Activated naive CD4-positive, alpha-beta T cell treated with anti-CD3 and anti-CD28 coated beads for 36 hours (primary cell): Measurements from ENCODE around the gene RNASEL. TPM values are rescaled to one million over a fixed set of nuclear protein-coding genes. Genes with fewer than 3 reads are reported as not detected.

Experiments used
- CTCF ChIA-PET: fragments of 350-600 bp; sonication (Branson Sonifier 250); formaldehyde crosslinking; loops from one replicate; lab custom pipeline; 2021; ENCODE audit warnings: antibody characterized with exemption; lab: Charles Lee
- DNase-seq: peaks from one replicate; pipeline ENCODE4 v3.0.0-alpha.2; 2020
- H3K27ac Mint-ChIP-seq: one replicate; pipeline ENCODE4 v1.8.0; 2021; ENCODE audit warnings: mild to moderate bottlenecking, mixed read lengths
- H3K27me3 Mint-ChIP-seq: one replicate; pipeline ENCODE4 v1.8.0; 2021; ENCODE audit warnings: low read depth, mixed read lengths
- H3K36me3 Mint-ChIP-seq: one replicate; pipeline ENCODE4 v1.8.0; 2021; ENCODE audit warnings: low read depth, mixed read lengths
- H3K4me1 Mint-ChIP-seq: one replicate; pipeline ENCODE4 v1.8.0; 2021; ENCODE audit warnings: low read depth, mixed read lengths
- H3K4me3 Mint-ChIP-seq: one replicate; pipeline ENCODE4 v1.8.0; 2021; ENCODE audit warnings: mild to moderate bottlenecking, moderate library complexity, mixed read lengths
- H3K9me3 Mint-ChIP-seq: one replicate; pipeline ENCODE4 v1.8.0; 2021; ENCODE audit warnings: mixed read lengths
- intact Hi-C: fragments of 100-400 bp; cut with micrococcal nuclease; formaldehyde crosslinking; loops from one replicate; pipeline ENCODE4 v1.15.1; 2023
- total RNA-seq, 2 experiments: library from RNA; stranded (reverse); gene quantifications; one replicate each; pipeline ENCODE4 v1.2.3, GENCODE V29; 2021

RNASEL gene
- total RNA-seq, 2 experiments from 2014 or later: 2.5 TPM

DNA sequence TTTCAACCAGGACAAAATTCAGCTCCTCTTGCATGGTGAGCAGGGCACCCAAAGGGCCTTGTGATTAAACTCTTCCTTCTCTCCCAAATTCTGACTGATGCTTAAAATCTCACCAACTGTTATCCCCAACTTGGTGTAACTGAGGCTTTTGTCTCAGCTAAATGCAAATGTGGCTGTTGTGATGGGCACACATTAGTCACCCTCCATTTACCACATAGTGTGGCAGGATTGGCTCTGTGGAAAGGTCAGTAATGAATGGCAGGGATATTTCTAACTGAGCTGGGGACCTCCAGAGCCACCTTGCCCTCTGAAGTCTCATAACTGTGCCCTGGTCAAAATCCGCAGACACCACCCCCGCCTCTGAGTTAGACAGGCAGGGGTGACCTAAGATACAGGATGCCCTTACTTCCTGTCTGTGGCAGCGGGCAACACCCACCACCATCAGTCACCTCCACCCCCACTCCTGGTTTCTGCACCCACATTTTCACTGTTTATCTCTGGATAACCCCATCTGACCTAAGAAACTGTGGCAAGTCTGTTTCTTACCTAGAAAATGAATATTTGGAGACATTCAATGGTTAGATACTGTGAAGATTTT is 40.5 kb upstream of the RNASEL start:
- no peaks in the 10 kb centered on the region for H3K36me3 Mint-ChIP-seq
- H3K27me3 Mint-ChIP-seq: no peaks in the 10 kb centered on the region
- H3K9me3 Mint-ChIP-seq: no peaks in the 10 kb centered on the region
- peaks cover 57% of the 10 kb centered on the region for H3K4me1 Mint-ChIP-seq
- H3K27ac Mint-ChIP-seq: peak overlapping the region; percentile 51
- CTCF ChIA-PET: interaction anchor here (0.9 to 4.5 kb wide), 7 partner anchors 8 to 155 kb away, joined by 3 to 22 read pairs (median 4); no protein-coding TSS in a partner anchor
- intact Hi-C loops: loop anchor here (1.0 kb wide), 1 partner anchor 13 kb away; no protein-coding TSS in a partner anchor
- DNase-seq: peak; percentile 68
- H3K4me3 Mint-ChIP-seq: no peak overlapping the region

DNA sequence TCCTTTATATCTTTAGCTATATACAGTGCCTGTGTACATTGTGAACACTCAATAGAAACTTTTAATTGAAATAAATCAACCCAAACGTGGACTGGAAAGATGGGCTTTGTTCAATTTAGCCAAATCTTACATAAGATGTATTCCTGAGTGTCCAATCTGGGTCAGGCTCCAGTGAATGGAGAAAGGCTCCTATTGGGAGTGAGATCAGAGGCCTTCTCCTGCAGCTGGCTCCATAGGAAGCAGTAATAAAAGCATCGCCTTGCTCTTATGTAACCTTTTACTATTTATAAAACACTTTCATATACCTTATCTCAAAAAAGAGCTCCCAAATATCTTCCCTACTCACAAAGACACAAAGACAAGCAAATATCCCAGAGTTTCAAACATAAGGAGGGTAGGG is 40.0 kb upstream of the RNASEL start:
- Mint-ChIP-seq H3K9me3 (no peaks in the 10 kb centered on the region), H3K36me3 (no peaks in the 10 kb centered on the region), H3K4me1 (peaks cover 62% of the 10 kb centered on the region), H3K27me3 (no peaks in the 10 kb centered on the region), H3K27ac (no peak overlapping the region), H3K4me3 (no peak overlapping the region)
- intact Hi-C loops: loop anchor here (1.0 kb wide), 1 partner anchor 13 kb away; no protein-coding TSS in a partner anchor
- CTCF ChIA-PET: interaction anchor here (0.5 to 4.5 kb wide), 7 partner anchors 8 to 159 kb away, joined by 3 to 22 read pairs (median 4); no protein-coding TSS in a partner anchor
- no peak for DNase-seq

DNA sequence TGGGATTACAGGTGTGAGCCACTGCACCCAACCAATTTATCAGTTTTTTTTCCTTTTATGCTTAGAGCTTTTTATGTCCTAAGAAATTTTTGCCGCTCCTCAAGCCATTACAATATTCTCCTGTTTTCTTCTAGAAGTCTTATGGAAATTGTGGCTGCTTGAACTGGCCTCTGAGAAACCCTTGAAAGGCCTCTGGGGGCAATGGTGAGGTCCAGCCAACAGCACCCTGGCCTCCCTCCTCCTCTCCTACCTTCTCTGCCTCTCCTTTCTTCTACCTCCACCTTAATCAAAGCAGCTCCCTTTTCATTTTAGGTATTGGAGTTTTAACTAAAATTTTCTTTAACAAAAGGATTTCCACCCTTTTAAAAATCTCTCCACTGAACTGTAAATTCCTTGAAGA is 39.6 kb upstream of the RNASEL start:
- CTCF ChIA-PET: interaction anchor here (0.5 to 4.5 kb wide), 5 partner anchors 7 to 160 kb away, joined by 3 to 22 read pairs (median 3); no protein-coding TSS in a partner anchor
- no peak for DNase-seq
- Mint-ChIP-seq H3K9me3 (no peaks in the 10 kb centered on the region), H3K27ac (no peak overlapping the region), H3K27me3 (no peaks in the 10 kb centered on the region), H3K4me1 (peaks cover 66% of the 10 kb centered on the region), H3K36me3 (no peaks in the 10 kb centered on the region), H3K4me3 (no peak overlapping the region)
- intact Hi-C loops: loop anchor here (1.0 kb wide), 1 partner anchor 12 kb away; no protein-coding TSS in a partner anchor

- H3K27ac Mint-ChIP-seq: no peak overlapping the region
- H3K4me1 Mint-ChIP-seq: peaks cover 76% of the 10 kb centered on the region
- DNase-seq: no peak
- H3K4me3 Mint-ChIP-seq: no peak overlapping the region
- CTCF ChIA-PET: interaction anchor here (4.5 kb wide), 1 partner anchor 32 kb away, joined by 22 read pairs; no protein-coding TSS in a partner anchor
- no peaks in the 10 kb centered on the region for H3K36me3 Mint-ChIP-seq
- H3K9me3 Mint-ChIP-seq: no peaks in the 10 kb centered on the region
- intact Hi-C loops: no loop called here
- no peaks in the 10 kb centered on the region for H3K27me3 Mint-ChIP-seq
Measured at GRCh38 chr1:182627622-182628021, 38.6 kb upstream of the RNASEL start.

GRCh38 chr1:182626527-182626926 is 37.5 kb upstream of the RNASEL start:
- CTCF ChIA-PET: interaction anchor here (2.0 to 4.5 kb wide), 2 partner anchors 31 to 156 kb away, joined by 7 to 22 read pairs; no protein-coding TSS in a partner anchor
- no peak overlapping the region for H3K4me3 Mint-ChIP-seq
- H3K36me3 Mint-ChIP-seq: no peaks in the 10 kb centered on the region
- intact Hi-C loops: loop anchor here (1.0 kb wide), 1 partner anchor 22 kb away; the partner anchor contains the start of gene RGS16
- no peak for DNase-seq
- no peaks in the 10 kb centered on the region for H3K9me3 Mint-ChIP-seq
- H3K27ac Mint-ChIP-seq: no peak overlapping the region
- no peaks in the 10 kb centered on the region for H3K27me3 Mint-ChIP-seq
- H3K4me1 Mint-ChIP-seq: peaks cover 77% of the 10 kb centered on the region

GRCh38 chr1:182625719-182626504 is 36.9 kb upstream of the RNASEL start:
- no peak overlapping the region for H3K4me3 Mint-ChIP-seq

DNA sequence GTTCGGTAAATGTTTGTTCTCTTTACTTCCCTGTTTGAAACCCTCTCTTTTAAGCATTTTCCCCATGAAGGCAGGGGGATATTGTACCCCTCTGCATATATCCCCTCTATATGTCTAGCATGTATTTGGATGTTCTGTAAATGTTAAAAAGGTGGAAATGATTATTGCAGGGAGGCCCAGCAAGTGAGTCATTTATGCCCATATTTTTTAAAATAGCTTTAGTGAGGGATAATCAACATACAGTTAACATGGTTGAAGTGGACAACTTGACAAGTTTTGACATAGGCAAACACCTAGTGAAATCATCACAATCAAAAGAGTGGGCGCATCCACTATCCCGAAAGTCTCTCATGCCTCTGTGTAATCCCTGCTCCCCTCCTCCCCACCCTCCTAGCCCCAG is 36.0 kb upstream of the RNASEL start:
- H3K9me3 Mint-ChIP-seq: peaks cover 2% of the 10 kb centered on the region

More at GRCh38 chr1:182625719-182626504, 36.9 kb upstream of the RNASEL start:
- H3K27me3 Mint-ChIP-seq: no peaks in the 10 kb centered on the region
- CTCF ChIA-PET: interaction anchor here (0.7 to 4.5 kb wide), 3 partner anchors 9 to 156 kb away, joined by 4 to 22 read pairs (median 7); no protein-coding TSS in a partner anchor
- H3K9me3 Mint-ChIP-seq: no peaks in the 10 kb centered on the region
- intact Hi-C loops: loop anchor here (1.0 kb wide), 1 partner anchor 22 kb away; the partner anchor contains the start of gene RGS16
- peak overlapping the region; percentile 87 for H3K27ac Mint-ChIP-seq
- no peaks in the 10 kb centered on the region for H3K36me3 Mint-ChIP-seq
- no peak for DNase-seq
- H3K4me1 Mint-ChIP-seq: peaks cover 80% of the 10 kb centered on the region

DNA sequence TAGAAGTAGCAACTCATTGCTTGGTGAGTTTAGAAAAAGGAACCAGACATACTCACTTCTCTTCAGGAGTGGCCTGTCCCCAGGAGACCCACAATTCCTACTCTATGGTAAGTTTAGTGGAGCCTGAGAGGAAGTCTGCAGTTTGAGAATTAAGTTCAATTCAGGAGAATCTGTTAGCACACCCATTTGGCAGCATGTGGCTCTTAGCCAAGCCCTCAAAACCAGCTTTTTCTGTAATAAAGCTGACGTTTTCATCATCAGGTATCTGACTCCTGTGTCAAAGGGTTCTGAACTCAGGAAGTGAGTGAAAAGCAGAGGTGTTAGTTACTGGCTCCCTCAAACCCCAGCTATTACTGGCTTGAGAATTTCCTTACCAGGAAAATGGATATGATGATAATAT is 35.5 kb upstream of the RNASEL start:
- no peaks in the 10 kb centered on the region for H3K36me3 Mint-ChIP-seq
- H3K4me3 Mint-ChIP-seq: peak overlapping the region; percentile 39
- intact Hi-C loops: loop anchor here (1.0 kb wide), 1 partner anchor 8 kb away; no protein-coding TSS in a partner anchor
- peaks cover 76% of the 10 kb centered on the region for H3K4me1 Mint-ChIP-seq
- CTCF ChIA-PET: interaction anchor here (0.7 to 2.0 kb wide), 7 partner anchors 8 to 199 kb away, joined by 3 to 7 read pairs (median 3); no protein-coding TSS in a partner anchor
- peak; percentile 67 for DNase-seq
- peak overlapping the region; percentile 87 for H3K27ac Mint-ChIP-seq
- H3K27me3 Mint-ChIP-seq: no peaks in the 10 kb centered on the region
- H3K9me3 Mint-ChIP-seq: peaks cover 2% of the 10 kb centered on the region

More for the DNA sequence above, 36.0 kb upstream of the RNASEL start:
- CTCF ChIA-PET: interaction anchor here (0.7 to 2.0 kb wide), 4 partner anchors 9 to 157 kb away, joined by 3 to 7 read pairs (median 3); no protein-coding TSS in a partner anchor
- H3K27me3 Mint-ChIP-seq: no peaks in the 10 kb centered on the region
- peak overlapping the region; percentile 20 for H3K4me3 Mint-ChIP-seq
- DNase-seq: no peak
- intact Hi-C loops: no loop called here
- peaks cover 79% of the 10 kb centered on the region for H3K4me1 Mint-ChIP-seq
- no peaks in the 10 kb centered on the region for H3K36me3 Mint-ChIP-seq
- peak overlapping the region; percentile 87 for H3K27ac Mint-ChIP-seq

DNA sequence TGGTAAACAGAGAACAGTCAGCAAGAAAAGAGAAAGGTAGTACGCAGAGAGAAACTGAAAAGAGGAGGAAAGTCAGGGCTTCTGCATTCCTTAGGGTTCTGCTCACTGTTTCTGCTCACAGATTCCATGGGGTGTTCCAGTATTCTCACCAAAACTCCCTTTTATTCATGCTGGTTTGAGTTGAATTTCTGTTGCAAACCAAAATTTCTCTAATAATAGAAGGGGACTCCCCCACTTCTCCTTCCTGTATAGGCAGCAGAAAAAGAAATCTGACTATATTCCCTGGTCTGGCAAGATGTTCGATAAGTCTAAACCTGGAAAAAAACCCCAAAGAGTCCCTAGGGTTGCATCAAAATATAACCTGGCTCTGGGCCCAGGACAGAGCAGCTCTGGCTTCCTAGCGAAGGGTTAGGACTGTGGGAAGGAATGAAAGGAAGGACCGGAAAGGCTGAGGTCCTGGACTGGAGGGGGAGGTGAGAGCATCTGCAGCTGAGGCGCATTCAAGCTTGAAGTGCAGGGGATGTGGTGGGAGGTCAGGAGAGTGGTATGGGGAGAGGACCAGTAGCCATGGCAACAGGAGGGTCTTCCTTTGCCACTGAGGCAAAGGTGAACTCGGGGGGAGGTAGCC is 34.0 kb upstream of the RNASEL start:
- intact Hi-C loops: no loop called here
- peaks cover 2% of the 10 kb centered on the region for H3K9me3 Mint-ChIP-seq
- no peak for DNase-seq
- no peaks in the 10 kb centered on the region for H3K36me3 Mint-ChIP-seq
- no peak overlapping the region for H3K4me3 Mint-ChIP-seq
- H3K27ac Mint-ChIP-seq: peak overlapping the region; percentile 59
- H3K4me1 Mint-ChIP-seq: peaks cover 84% of the 10 kb centered on the region
- CTCF ChIA-PET: interaction anchor here (1.3 to 1.7 kb wide), 3 partner anchors 8 to 161 kb away, joined by 4 to 6 read pairs (median 4); no protein-coding TSS in a partner anchor
- H3K27me3 Mint-ChIP-seq: no peaks in the 10 kb centered on the region

GRCh38 chr1:182621906-182622305 is 32.9 kb upstream of the RNASEL start:
- H3K36me3 Mint-ChIP-seq: no peaks in the 10 kb centered on the region

DNA sequence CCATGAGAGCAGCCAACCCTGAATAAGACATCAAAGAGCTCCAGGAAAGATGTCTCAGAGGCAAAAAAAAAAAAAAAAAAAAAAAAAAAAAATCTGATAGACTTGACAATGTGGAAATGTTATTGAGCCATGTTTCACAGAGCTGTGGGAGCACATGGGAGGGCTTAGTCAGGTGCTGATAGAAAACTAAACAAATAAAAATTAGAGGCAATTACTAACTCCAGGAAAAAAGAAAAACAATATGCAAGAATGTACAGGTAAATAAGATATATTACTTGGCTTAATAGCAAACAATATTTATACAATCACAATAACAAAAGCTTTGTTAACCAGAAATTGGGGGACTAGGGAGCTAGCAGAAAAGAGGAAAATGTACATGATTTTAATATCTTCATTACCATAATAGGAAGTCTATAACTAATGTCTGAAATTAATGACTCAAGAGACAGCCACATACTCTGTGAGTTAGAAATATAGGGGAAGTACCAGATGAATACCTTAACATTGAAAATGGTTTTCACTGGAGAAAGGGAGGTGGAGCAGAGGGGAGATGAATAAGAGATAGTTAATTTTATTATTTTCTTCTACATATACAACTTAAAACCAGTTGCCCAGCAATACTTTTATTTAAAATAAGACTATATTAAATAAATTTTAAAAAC is 32.0 kb upstream of the RNASEL start:
- Mint-ChIP-seq H3K9me3 (peaks cover 2% of the 10 kb centered on the region), H3K4me1 (peaks cover 92% of the 10 kb centered on the region), H3K27ac (peak overlapping the region; percentile 51), H3K36me3 (no peaks in the 10 kb centered on the region), H3K4me3 (no peak overlapping the region), H3K27me3 (no peaks in the 10 kb centered on the region)
- no peak for DNase-seq
- intact Hi-C loops: no loop called here
- CTCF ChIA-PET: interaction anchor here (0.5 to 1.5 kb wide), 5 partner anchors 8 to 162 kb away, joined by 3 to 4 read pairs (median 3); no protein-coding TSS in a partner anchor

More at GRCh38 chr1:182621906-182622305, 32.9 kb upstream of the RNASEL start:
- intact Hi-C loops: no loop called here
- CTCF ChIA-PET: interaction anchor here (1.5 kb wide), 1 partner anchor 7 kb away, joined by 3 read pairs; no protein-coding TSS in a partner anchor
- Mint-ChIP-seq H3K27ac (no peak overlapping the region), H3K4me1 (peaks cover 92% of the 10 kb centered on the region), H3K9me3 (peaks cover 2% of the 10 kb centered on the region), H3K27me3 (no peaks in the 10 kb centered on the region), H3K4me3 (no peak overlapping the region)
- no peak for DNase-seq
